ENCODE data around the gene CTCFL.

DNA sequence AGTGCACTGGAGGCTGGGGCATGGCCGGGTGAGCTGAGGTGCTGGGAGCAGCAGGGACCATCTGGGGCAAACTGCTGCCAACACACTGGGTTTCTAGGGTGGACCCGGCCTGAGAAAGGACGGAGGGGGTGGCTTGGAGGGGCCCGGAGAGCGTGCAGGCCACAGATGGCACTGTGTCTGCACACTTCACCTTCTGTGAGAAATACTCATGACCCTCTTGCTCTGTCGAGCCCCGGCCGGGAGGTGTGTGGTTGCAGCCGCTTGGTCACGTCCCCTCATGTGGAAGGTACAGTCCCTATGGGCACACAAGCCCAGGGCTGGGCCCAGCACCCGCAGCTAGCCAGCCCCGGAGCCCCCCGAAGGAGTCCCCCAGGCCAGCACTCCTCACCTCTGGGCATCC, 74.0 kb downstream of the CTCFL start:
- no peak for TF ChIP-seq POLR2A (IDR thresholded peaks at IDR 0.05)
- TF ChIP-seq, protein P1, sequence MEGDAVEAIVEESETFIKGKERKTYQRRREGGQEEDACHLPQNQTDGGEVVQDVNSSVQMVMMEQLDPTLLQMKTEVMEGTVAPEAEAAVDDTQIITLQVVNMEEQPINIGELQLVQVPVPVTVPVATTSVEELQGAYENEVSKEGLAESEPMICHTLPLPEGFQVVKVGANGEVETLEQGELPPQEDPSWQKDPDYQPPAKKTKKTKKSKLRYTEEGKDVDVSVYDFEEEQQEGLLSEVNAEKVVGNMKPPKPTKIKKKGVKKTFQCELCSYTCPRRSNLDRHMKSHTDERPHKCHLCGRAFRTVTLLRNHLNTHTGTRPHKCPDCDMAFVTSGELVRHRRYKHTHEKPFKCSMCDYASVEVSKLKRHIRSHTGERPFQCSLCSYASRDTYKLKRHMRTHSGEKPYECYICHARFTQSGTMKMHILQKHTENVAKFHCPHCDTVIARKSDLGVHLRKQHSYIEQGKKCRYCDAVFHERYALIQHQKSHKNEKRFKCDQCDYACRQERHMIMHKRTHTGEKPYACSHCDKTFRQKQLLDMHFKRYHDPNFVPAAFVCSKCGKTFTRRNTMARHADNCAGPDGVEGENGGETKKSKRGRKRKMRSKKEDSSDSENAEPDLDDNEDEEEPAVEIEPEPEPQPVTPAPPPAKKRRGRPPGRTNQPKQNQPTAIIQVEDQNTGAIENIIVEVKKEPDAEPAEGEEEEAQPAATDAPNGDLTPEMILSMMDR (IDR thresholded peaks at IDR 0.05): no peak
- TF ChIP-seq POLR2AphosphoS5 (IDR thresholded peaks at IDR 0.05): no peak
